HG02884 (cell line): ENCODE measurements around the gene OTOG.

Source experiments
- ATAC-seq: cut with Tn5 transposase; IDR thresholded peaks from one replicate; pipeline ENCODE4 v1.9.1; 2021; ENCODE audit warnings: mild to moderate bottlenecking, moderate library complexity; ENCODE audit not compliant: unreplicated experiment

OTOG gene

GRCh38 chr11:17602105-17603001 is 55.3 kb downstream of the OTOG start:
- ATAC-seq: no peak

- no peak for ATAC-seq
Observed at GRCh38 chr11:17603056-17603825, 56.2 kb downstream of the OTOG start.

- ATAC-seq: no peak
Observed at GRCh38 chr11:17604201-17604914, 57.3 kb downstream of the OTOG start.

DNA sequence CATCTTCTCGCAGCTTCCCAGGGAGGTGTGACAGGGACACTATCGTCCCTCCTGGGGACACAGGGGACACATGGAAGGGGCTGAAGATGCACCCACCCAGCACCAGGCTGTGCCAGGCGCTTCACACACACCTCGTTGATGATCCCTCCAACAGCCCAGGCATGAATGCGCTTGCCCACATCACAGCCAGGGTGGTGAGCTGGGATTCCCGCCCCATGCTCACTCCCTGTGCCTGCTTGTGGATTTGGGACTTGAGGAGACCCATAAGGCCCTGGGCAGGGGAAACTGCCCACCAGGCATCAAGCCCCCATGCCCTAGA is 57.8 kb downstream of the OTOG start:
- no peak for ATAC-seq

- no peak for ATAC-seq
Observed at GRCh38 chr11:17605651-17606122, 58.6 kb downstream of the OTOG start.

- no peak for ATAC-seq
Observed at GRCh38 chr11:17606233-17607082, 59.4 kb downstream of the OTOG start.

DNA sequence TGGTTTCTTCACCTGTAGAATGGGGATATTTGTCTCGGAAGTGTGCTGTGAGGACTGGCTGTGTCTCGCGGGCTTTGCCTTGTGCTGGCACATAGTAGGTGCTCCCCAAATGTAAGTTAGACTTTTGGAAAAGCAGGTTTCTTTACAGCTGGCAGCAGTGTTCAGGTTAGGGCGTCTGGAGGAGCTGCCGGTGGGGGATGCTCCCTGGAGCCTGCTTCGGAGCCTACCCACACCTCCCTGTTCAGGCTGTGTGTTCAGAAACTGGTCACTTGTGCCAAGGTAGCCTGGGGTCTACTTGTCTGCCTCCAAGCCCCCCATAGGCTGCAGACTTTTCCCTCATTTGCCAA is 60.0 kb downstream of the OTOG start:
- ATAC-seq: no peak

GRCh38 chr11:17607591-17608570 is 60.8 kb downstream of the OTOG start:
- ATAC-seq: no peak

GRCh38 chr11:17608821-17609220 is 61.8 kb downstream of the OTOG start:
- ATAC-seq: no peak

DNA sequence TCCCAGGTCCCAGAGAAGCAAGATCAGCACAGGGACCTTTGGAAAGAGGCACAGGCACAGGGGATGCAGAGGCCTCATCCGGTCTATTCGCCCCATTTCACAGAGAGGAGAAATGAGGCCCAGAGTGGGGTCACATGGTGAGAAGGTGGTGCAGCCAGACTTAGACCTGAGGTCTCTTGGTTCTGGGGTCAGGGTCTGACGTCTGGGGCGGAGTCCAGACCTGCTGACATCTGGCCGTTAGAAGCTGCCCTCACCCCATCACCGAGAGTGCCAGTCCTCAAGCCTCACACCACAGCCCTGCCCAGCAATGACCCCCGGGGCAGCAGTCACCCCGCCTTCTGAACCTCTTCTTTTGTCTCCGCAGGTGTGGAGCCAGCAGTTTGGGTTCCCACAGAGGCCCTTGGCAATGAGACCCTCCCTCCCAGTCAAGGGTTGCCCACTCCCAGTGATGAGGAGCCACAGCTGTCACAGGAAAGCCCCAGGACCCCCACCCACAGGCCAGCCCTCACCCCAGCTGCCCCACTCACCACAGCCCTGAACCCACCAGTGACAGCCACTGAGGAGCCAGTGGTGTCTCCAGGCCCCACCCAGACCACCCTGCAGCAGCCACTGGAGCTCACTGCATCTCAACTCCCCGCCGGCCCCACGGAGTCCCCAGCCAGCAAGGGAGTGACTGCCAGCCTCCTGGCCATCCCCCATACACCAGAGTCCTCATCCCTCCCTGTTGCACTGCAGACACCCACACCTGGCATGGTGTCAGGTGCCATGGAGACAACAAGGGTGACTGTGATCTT is 62.4 kb downstream of the OTOG start:
- no peak for ATAC-seq

- no peak for ATAC-seq
Observed at GRCh38 chr11:17610085-17610894, 63.2 kb downstream of the OTOG start.

DNA sequence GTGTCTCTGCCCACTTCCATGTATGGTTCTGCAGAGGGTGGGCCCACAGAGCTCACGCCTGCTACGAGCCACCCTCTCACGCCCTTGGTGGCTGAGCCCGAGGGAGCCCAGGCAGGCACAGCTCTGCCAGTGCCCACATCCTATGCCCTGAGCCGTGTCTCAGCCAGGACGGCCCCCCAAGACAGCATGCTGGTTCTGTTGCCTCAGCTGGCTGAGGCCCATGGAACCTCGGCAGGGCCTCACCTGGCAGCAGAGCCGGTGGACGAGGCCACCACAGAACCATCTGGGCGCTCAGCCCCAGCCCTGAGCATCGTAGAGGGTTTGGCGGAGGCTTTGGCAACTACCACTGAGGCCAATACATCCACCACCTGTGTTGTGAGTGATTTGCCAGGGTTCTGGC is 64.0 kb downstream of the OTOG start:
- no peak for ATAC-seq

DNA sequence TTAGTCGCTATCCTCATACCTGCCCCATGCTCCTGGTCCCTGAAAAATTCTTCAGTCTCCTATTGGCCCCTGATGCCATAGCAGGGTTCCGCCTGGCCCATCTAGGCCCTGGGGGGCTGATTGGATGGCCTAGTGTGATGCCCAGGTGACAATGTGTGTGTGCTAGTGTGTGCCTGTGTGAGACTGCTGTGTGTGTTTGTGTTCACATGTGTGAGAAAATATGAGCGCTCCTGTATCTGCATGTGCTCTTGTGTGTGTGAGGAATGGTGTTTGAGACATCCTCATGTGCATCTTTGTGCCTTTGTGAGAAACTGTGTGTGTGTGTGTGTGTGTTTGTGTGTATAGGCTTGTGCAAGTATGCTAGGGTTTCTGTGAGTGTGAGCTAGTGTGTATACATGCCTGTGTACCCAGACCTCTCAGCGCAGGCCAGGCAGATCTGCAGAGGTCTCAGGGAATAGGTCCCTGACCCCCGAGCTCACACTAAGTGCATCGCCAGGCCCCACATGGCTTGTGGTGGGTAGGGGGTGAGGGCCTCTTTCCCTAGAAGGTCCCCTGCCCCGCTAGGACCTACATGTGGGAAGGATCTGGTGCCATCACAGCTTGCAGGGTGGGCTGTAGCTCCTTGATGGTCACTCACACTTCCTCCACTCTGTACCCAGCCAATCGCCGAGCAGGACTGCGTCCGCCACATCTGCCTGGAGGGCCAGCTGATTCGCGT is 64.6 kb downstream of the OTOG start:
- no peak for ATAC-seq

DNA sequence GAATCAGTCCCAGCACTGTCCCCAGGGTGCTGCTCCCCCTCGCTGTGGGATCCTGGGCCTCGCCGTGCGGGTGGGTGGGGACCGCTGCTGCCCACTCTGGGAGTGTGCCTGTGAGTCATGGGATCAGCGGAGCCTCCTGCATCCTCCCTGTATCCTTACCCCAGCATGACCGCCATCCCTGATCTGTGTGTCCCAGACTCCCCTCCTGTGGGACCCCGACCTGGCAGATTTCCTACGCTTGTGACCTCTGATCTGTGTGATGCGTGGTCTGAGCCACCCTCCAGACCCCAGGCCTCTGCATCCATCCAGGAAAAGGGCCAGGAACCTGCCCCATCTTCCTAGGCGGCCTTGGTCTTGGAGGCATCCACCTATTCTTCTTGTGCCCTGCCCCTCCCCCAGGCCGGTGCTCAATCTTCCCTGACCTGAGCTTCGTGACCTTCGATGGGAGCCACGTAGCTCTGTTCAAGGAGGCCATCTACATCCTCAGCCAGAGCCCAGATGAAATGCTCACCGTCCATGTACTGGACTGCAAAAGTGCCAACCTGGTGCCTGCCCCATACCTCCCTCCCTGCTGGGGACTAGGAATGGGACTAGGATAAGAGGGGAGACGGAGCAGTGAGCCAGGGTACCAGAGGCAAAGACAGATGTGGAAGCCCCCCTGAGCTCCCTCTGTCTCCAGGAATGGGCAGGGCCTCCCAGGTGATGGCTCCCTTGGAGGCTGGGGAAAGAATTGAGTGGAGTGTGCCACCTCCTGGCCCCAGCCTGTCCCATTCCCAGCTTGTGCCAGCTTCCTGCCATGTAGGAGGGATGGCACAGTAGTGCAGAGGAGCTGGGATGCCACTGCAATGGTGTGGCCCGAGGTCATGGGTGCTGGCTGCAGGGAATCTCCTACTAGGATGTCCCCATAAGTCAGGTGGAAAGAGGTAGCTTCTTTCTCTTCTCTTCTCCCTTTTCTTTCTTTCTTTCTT is 65.4 kb downstream of the OTOG start:
- ATAC-seq: no peak

GRCh38 chr11:17613428-17613962 is 66.4 kb downstream of the OTOG start:
- no peak for ATAC-seq

DNA sequence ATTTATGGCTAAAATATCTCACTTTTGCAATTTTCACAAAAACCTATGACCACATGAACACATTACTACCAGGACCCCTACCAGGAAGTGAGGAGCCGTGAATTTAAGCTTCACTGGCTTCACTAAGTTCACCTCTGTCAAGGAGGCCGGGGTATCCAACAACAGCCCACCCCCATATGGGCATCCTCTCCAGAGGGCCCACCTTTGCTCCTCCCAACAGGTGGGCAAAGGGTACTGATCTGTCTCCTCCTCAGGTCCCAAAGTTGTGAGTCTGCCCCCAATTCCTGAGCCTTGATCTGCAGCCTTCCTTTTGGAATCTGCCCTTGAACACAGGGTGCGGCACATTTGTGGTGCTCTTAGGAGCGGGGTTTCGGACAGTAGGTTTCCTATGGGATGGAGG is 66.9 kb downstream of the OTOG start:
- no peak for ATAC-seq
